HEK293 (cell line): ENCODE results near the gene LRRC34.
A peak's percentile ranks its signal among the peaks of the same experiment; 100 is the strongest.

ENCODE experiments used
- CTCF ChIP-seq: fragments of 450-650 bp; formaldehyde crosslinking; IDR thresholded peaks from 2 replicates; pipeline ENCODE4 v1.5.1; 2016; ENCODE audit warnings: missing biosample characterization, missing genetic modification characterization
- HIC1 ChIP-seq: fragments of 450-650 bp; formaldehyde crosslinking; IDR thresholded peaks from 2 replicates; pipeline ENCODE4 v1.5.1; 2016; ENCODE audit warnings: missing biosample characterization, missing genetic modification characterization
- KLF16 ChIP-seq: fragments of 450-650 bp; formaldehyde crosslinking; IDR thresholded peaks from 2 replicates; pipeline ENCODE4 v1.5.1; 2017; ENCODE audit warnings: missing biosample characterization, missing genetic modification characterization
- KLF17 ChIP-seq: fragments of 450-650 bp; formaldehyde crosslinking; IDR thresholded peaks from 2 replicates; pipeline ENCODE4 v1.5.1; 2016; ENCODE audit warnings: missing biosample characterization, missing genetic modification characterization
- KLF9 ChIP-seq: fragments of 450-650 bp; formaldehyde crosslinking; IDR thresholded peaks from 2 replicates; pipeline ENCODE4 v1.5.1; 2016; ENCODE audit warnings: missing biosample characterization, missing genetic modification characterization, low read depth
- MEIS1 ChIP-seq: sonication (generic); formaldehyde crosslinking; IDR thresholded peaks from 2 replicates; pipeline ENCODE4 v1.8.1; 2022; ENCODE audit warnings: missing genetic modification reagents, mild to moderate bottlenecking, borderline replicate concordance
- PATZ1 ChIP-seq: fragments of 450-650 bp; formaldehyde crosslinking; IDR thresholded peaks from 2 replicates; pipeline ENCODE4 v1.5.1; 2016; ENCODE audit warnings: missing biosample characterization, missing genetic modification characterization
- PBX3 ChIP-seq: sonication (generic); formaldehyde crosslinking; IDR thresholded peaks from 2 replicates; pipeline ENCODE4 v1.8.1; 2022; ENCODE audit warnings: mild to moderate bottlenecking, moderate library complexity, missing genetic modification reagents
- PRDM6 ChIP-seq: fragments of 450-650 bp; formaldehyde crosslinking; IDR thresholded peaks from 2 replicates; pipeline ENCODE4 v1.5.1; 2017; ENCODE audit warnings: missing biosample characterization, missing genetic modification characterization
- SP2 ChIP-seq: fragments of 450-650 bp; formaldehyde crosslinking; IDR thresholded peaks from 2 replicates; pipeline ENCODE4 v1.5.1; 2016; ENCODE audit warnings: missing biosample characterization, missing genetic modification characterization
- ZBTB17 ChIP-seq: fragments of 450-650 bp; formaldehyde crosslinking; IDR thresholded peaks from 2 replicates; pipeline ENCODE4 v1.5.1; 2016; ENCODE audit warnings: missing biosample characterization, missing genetic modification characterization
- ZBTB20 ChIP-seq: fragments of 450-650 bp; formaldehyde crosslinking; IDR thresholded peaks from 2 replicates; pipeline ENCODE4 v1.5.1; 2016; ENCODE audit warnings: missing biosample characterization, missing genetic modification characterization
- ZFP3 ChIP-seq: fragments of 450-650 bp; formaldehyde crosslinking; IDR thresholded peaks from 2 replicates; pipeline ENCODE4 v1.5.1; 2016; ENCODE audit warnings: low read depth, missing biosample characterization, missing genetic modification characterization
- ZNF132 ChIP-seq: fragments of 450-650 bp; formaldehyde crosslinking; IDR thresholded peaks from 2 replicates; pipeline ENCODE4 v1.5.1; 2017; ENCODE audit warnings: missing biosample characterization, missing genetic modification characterization, borderline replicate concordance
- ZNF169 ChIP-seq: fragments of 450-650 bp; formaldehyde crosslinking; IDR thresholded peaks from 2 replicates; pipeline ENCODE4 v1.5.1; 2016; ENCODE audit warnings: missing biosample characterization, missing genetic modification characterization
- ZNF202 ChIP-seq: fragments of 450-650 bp; formaldehyde crosslinking; IDR thresholded peaks from 2 replicates; pipeline ENCODE4 v1.5.1; 2016; ENCODE audit warnings: missing biosample characterization, missing genetic modification characterization, borderline replicate concordance
- ZNF341 ChIP-seq: fragments of 450-650 bp; formaldehyde crosslinking; IDR thresholded peaks from 2 replicates; pipeline ENCODE4; 2016; ENCODE audit warnings: low read depth, missing biosample characterization, missing genetic modification characterization
- ZNF423 ChIP-seq: fragments of 450-650 bp; formaldehyde crosslinking; IDR thresholded peaks from 2 replicates; pipeline ENCODE4 v1.5.1; 2016; ENCODE audit warnings: missing biosample characterization, missing genetic modification characterization
- ZNF433 ChIP-seq: fragments of 450-650 bp; formaldehyde crosslinking; IDR thresholded peaks from 2 replicates; pipeline ENCODE4 v1.5.1; 2016; ENCODE audit warnings: missing biosample characterization, missing genetic modification characterization, low read depth
- ZNF473 ChIP-seq: fragments of 450-650 bp; formaldehyde crosslinking; IDR thresholded peaks from 2 replicates; pipeline ENCODE4 v1.5.1; 2017; ENCODE audit warnings: missing biosample characterization, missing genetic modification characterization
- ZNF510 ChIP-seq: fragments of 450-650 bp; formaldehyde crosslinking; IDR thresholded peaks from 2 replicates; pipeline ENCODE4 v1.5.1; 2018; ENCODE audit warnings: mild to moderate bottlenecking, missing genetic modification characterization, missing biosample characterization; ENCODE audit not compliant: insufficient replicate concordance
- ZNF521 ChIP-seq: fragments of 450-650 bp; formaldehyde crosslinking; IDR thresholded peaks from 2 replicates; pipeline ENCODE4 v1.5.1; 2017; ENCODE audit warnings: missing biosample characterization, mild to moderate bottlenecking, missing genetic modification characterization
- ZNF548 ChIP-seq: fragments of 450-650 bp; formaldehyde crosslinking; IDR thresholded peaks from 2 replicates; pipeline ENCODE4 v1.5.1; 2016; ENCODE audit warnings: missing biosample characterization, missing genetic modification characterization
- ZNF626 ChIP-seq: fragments of 450-650 bp; sonication (Bioruptor Pico); formaldehyde crosslinking; IDR thresholded peaks from 2 replicates; pipeline ENCODE4 v1.5.1; 2018; ENCODE audit warnings: missing biosample characterization, missing genetic modification characterization, inconsistent platforms
- ZNF660 ChIP-seq: fragments of 450-650 bp; IDR thresholded peaks from 2 replicates; pipeline ENCODE4 v1.5.1; 2018; ENCODE audit warnings: missing biosample characterization, mild to moderate bottlenecking, missing genetic modification characterization
- ZNF670 ChIP-seq: fragments of 450-650 bp; formaldehyde crosslinking; IDR thresholded peaks from 2 replicates; pipeline ENCODE4 v1.5.1; 2016; ENCODE audit warnings: missing biosample characterization, missing genetic modification characterization, low read depth
- ZNF768 ChIP-seq: fragments of 450-650 bp; formaldehyde crosslinking; IDR thresholded peaks from 2 replicates; pipeline ENCODE4 v1.5.1; 2018; ENCODE audit warnings: missing biosample characterization, mild to moderate bottlenecking, missing genetic modification characterization
- ZSCAN23 ChIP-seq: fragments of 450-650 bp; formaldehyde crosslinking; IDR thresholded peaks from 2 replicates; pipeline ENCODE4 v1.5.1; 2016; ENCODE audit warnings: missing biosample characterization, missing genetic modification characterization
- ZXDB ChIP-seq: fragments of 450-650 bp; formaldehyde crosslinking; IDR thresholded peaks from 2 replicates; pipeline ENCODE4 v1.5.1; 2016; ENCODE audit warnings: missing biosample characterization, missing genetic modification characterization

LRRC34 gene

GRCh38 chr3:169811631-169812331 is 923 bp downstream of the LRRC34 start (continued):
- TF ChIP-seq PBX3 (no peak), ZNF768 (tag by site-specific recombination) (no peak), PATZ1 (tag by site-specific recombination) (peak; percentile 95), MEIS1 (CRISPR knock-in tag) (no peak), PRDM6 (tag by site-specific recombination) (no peak), ZNF670 (tag by site-specific recombination) (no peak), ZNF169 (no peak), ZBTB17 (tag by site-specific recombination) (peak; percentile 89), ZNF341 (tag by site-specific recombination) (peak; percentile 66), HIC1 (tag by site-specific recombination) (no peak), KLF9 (tag by site-specific recombination) (0 out of 2 replicates have a peak, but pooled peaks have one; percentile 12), ZNF510 (tag by site-specific recombination) (no peak), SP2 (tag by site-specific recombination) (peak; percentile 43), ZFP3 (no peak), ZBTB20 (peak; percentile 53), ZNF521 (tag by site-specific recombination) (no peak), CTCF (tag by site-specific recombination) (no peak), KLF16 (tag by site-specific recombination) (no peak), ZNF132 (tag by site-specific recombination) (no peak), ZXDB (tag by site-specific recombination) (no peak; the same call in 1 of the 2 replicates), ZNF626 (tag by site-specific recombination) (no peak), ZNF473 (no peak), ZNF433 (tag by site-specific recombination) (no peak), ZNF660 (tag by site-specific recombination) (peak; percentile 79), ZNF548 (no peak), ZNF202 (tag by site-specific recombination) (no peak), ZNF423 (tag by site-specific recombination) (0 out of 2 replicates have a peak, but pooled peaks have one; percentile 38), ZSCAN23 (no peak), KLF17 (tag by site-specific recombination) (no peak)
